Ishikawa (cell line): ENCODE results near the gene SORD.

ENCODE experiments used
- CEBPB ChIP-seq: IDR thresholded peaks from 2 replicates; pipeline ENCODE4 v1.6.1; 2012
- CREB1 ChIP-seq: IDR thresholded peaks from 2 replicates; pipeline ENCODE4 v1.6.1; 2012; ENCODE audit warnings: low read depth
- EGR1 ChIP-seq: IDR thresholded peaks from 2 replicates; pipeline ENCODE4 v1.6.1; 2012
- EP300 ChIP-seq: IDR thresholded peaks from 2 replicates; pipeline ENCODE4 v1.6.1; 2012; ENCODE audit warnings: borderline replicate concordance
- FOXM1 ChIP-seq: IDR thresholded peaks from 2 replicates; pipeline ENCODE4 v1.6.1; 2012; ENCODE audit warnings: low read depth, borderline replicate concordance
- NFIC ChIP-seq: IDR thresholded peaks from 2 replicates; pipeline ENCODE4 v1.6.1; 2012
- RAD21 ChIP-seq: IDR thresholded peaks from 2 replicates; pipeline ENCODE4 v1.6.1; 2012; ENCODE audit warnings: low read depth
- TAF1 ChIP-seq: IDR thresholded peaks from 2 replicates; pipeline ENCODE4 v1.6.1; 2012; ENCODE audit warnings: low read depth, mild to moderate bottlenecking
- TCF12 ChIP-seq: IDR thresholded peaks from 2 replicates; pipeline ENCODE4 v1.6.1; 2012; ENCODE audit warnings: low read depth
- TEAD4 ChIP-seq: IDR thresholded peaks from 2 replicates; pipeline ENCODE4 v1.6.1; 2012
- YY1 ChIP-seq: IDR thresholded peaks from 2 replicates; pipeline ENCODE4 v1.6.1; 2012; ENCODE audit warnings: low read depth
- ZBTB7A ChIP-seq: IDR thresholded peaks from 2 replicates; pipeline ENCODE4 v1.6.1; 2012; ENCODE audit warnings: low read depth
- TF ChIP-seq, protein P1 (sequence below): IDR thresholded peaks from 2 replicates; pipeline ENCODE4 v1.6.1; 2012
- TF ChIP-seq, protein P2 (sequence below): IDR thresholded peaks from 2 replicates; pipeline ENCODE4 v1.6.1; 2012; ENCODE audit warnings: low read depth, mild to moderate bottlenecking
- TF ChIP-seq, protein P3 (sequence below): IDR thresholded peaks from 2 replicates; pipeline ENCODE4 v1.6.1; 2012

SORD gene

DNA sequence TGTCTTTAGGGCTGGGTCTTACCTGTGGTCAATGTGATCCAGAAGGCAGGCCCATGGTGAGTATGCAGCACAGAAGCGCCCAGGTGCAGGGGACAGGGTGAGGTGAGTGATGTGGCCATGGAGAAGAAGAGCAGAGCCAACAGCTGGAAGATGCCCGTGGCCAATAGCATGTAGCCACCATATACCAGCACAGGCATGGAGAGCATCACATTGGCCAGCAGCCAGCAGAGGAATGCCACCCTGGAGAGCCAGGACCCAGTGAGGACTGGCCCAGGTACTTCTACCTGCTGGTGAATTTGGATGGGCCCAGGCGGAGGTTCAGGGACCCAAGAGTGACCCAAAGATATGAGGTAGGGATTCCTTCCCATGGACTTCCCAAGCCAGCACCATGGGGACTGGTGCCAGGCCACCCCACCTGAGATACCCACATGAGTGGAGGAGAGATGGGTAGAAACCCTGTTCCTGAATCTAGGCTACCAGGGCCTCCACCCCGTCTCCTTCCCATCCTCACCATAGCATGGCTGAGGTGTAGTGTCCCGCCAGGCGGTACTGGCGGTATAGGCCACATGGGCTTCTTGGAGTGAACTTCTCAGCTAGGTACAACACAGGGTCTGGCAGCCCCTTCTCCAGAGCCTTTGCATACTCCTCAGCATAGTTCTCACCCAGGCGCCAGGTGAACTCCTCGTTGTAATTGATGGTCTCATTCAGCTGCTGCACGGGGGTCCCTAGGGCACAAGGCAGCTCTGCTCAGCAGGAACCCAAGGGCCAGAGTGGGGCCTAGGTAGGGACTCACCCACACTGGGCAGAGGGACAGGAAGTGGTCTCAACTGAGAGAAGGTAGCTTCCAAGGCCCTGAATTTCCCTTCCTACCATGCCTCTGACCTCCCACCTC, 97.3 kb downstream of the SORD start:
- no peak for TF ChIP-seq NFIC
- no peak for TF ChIP-seq TCF12
- no peak for TF ChIP-seq ZBTB7A
- TF ChIP-seq, protein P1, sequence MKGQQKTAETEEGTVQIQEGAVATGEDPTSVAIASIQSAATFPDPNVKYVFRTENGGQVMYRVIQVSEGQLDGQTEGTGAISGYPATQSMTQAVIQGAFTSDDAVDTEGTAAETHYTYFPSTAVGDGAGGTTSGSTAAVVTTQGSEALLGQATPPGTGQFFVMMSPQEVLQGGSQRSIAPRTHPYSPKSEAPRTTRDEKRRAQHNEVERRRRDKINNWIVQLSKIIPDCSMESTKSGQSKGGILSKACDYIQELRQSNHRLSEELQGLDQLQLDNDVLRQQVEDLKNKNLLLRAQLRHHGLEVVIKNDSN: no peak
- TF ChIP-seq EGR1: no peak
- TF ChIP-seq CEBPB: no peak
- no peak for TF ChIP-seq FOXM1
- TF ChIP-seq TAF1: no peak
- no peak for TF ChIP-seq CREB1
- no peak for TF ChIP-seq RAD21
- TF ChIP-seq, protein P2, sequence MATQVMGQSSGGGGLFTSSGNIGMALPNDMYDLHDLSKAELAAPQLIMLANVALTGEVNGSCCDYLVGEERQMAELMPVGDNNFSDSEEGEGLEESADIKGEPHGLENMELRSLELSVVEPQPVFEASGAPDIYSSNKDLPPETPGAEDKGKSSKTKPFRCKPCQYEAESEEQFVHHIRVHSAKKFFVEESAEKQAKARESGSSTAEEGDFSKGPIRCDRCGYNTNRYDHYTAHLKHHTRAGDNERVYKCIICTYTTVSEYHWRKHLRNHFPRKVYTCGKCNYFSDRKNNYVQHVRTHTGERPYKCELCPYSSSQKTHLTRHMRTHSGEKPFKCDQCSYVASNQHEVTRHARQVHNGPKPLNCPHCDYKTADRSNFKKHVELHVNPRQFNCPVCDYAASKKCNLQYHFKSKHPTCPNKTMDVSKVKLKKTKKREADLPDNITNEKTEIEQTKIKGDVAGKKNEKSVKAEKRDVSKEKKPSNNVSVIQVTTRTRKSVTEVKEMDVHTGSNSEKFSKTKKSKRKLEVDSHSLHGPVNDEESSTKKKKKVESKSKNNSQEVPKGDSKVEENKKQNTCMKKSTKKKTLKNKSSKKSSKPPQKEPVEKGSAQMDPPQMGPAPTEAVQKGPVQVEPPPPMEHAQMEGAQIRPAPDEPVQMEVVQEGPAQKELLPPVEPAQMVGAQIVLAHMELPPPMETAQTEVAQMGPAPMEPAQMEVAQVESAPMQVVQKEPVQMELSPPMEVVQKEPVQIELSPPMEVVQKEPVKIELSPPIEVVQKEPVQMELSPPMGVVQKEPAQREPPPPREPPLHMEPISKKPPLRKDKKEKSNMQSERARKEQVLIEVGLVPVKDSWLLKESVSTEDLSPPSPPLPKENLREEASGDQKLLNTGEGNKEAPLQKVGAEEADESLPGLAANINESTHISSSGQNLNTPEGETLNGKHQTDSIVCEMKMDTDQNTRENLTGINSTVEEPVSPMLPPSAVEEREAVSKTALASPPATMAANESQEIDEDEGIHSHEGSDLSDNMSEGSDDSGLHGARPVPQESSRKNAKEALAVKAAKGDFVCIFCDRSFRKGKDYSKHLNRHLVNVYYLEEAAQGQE: no peak
- no peak for TF ChIP-seq TEAD4
- TF ChIP-seq, protein P3, sequence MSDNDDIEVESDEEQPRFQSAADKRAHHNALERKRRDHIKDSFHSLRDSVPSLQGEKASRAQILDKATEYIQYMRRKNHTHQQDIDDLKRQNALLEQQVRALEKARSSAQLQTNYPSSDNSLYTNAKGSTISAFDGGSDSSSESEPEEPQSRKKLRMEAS: no peak
- TF ChIP-seq EP300: no peak
- no peak for TF ChIP-seq YY1

DNA sequence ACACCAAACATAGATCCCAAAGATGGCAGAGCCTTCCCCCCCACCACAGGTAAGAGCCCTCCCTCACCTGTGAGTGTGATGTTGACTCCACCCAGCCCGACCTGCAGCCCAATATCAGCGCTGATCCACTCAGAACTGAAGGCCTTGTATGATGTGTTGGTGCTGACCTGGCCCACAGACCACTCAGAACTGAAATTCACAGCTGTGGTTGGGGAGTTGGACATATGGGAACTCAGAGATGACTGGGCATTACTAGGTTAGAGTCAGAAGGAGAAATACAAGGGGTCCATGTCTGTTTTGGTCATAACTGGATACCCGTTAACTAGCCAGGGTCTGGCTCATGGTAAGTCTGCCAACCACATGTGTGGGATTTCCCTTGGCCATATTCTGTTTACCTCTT, 98.0 kb downstream of the SORD start:
- TF ChIP-seq, protein P3: no peak
- TF ChIP-seq TEAD4: no peak
- TF ChIP-seq ZBTB7A: no peak
- TF ChIP-seq RAD21: no peak
- no peak for TF ChIP-seq NFIC
- TF ChIP-seq CEBPB: no peak
- TF ChIP-seq, protein P2: no peak
- TF ChIP-seq YY1: no peak
- no peak for TF ChIP-seq EP300
- no peak for TF ChIP-seq CREB1
- TF ChIP-seq EGR1: no peak

DNA sequence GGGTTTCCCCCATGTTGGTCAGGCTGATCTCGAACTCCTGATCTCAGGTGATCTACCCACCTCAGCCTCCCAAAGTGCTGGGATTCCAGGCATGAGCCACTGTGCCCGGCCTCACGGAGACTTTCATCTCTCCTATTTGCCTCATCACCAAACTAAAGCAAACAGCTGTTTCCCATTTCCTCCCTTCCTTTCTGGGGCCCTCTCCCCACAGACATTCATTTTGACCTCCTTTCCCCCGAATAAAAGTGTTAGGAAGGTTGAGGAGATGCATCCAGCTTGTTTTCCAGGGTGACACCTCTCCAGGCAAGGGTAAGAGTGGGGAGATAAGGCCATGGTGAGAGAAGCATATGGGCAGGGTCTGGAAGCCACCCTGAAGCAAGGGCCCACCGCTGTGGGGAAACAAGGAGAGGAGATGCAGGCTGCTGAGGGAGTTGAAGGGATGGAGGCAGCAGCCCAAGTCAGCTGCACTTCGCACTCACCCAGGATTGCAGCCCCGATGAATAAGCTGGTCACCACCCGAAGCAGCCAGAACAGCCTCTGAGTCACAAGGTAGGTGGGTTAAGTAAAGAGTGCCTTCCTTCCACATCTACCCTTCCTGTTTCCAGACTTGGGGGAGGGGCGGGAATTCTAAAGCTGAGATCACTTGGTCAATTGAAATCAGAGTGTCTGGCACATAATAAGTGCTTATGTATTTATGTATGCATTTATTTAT, 98.9 kb downstream of the SORD start:
- TF ChIP-seq EGR1 (no peak), CEBPB (no peak), FOXM1 (no peak), RAD21 (no peak), NFIC (no peak), EP300 (no peak), TCF12 (no peak), TEAD4 (no peak), YY1 (no peak), TAF1 (no peak), CREB1 (no peak)
- TF ChIP-seq, protein P2: no peak
- TF ChIP-seq, protein P3: no peak
- TF ChIP-seq, protein P1: no peak
